Measurements from ENCODE around the gene FAM110D. TPM values are rescaled to one million over a fixed set of nuclear protein-coding genes. Genes with fewer than 3 reads are reported as not detected.

Gene FAM110D
- total RNA-seq, 1 experiment from 2014 or later = 0.16 TPM

- POLR2A ChIA-PET = no interaction called here
These were observed 31.6 kb downstream of the FAM110D start, which contains the start of gene CATSPER4 for GRCh38 chr1:26190373-26190987. TSS of gene CATSPER4 (plus strand) at chr1:26190602. CDS start at chr1:26190628, 26 bp downstream.

GRCh38 chr1:26191739-26192138 is 32.9 kb downstream of the FAM110D start:
- H3K4me1 ChIP-seq = no peaks in the 10 kb centered on the region
- Mint-ChIP-seq H3K9me3 (ENCODE audit: unreplicated experiment) (no peaks in the 10 kb centered on the region), H3K36me3 (ENCODE audit: insufficient read depth, unreplicated experiment) (no peaks in the 10 kb centered on the region), H3K4me1 (ENCODE audit: low read depth, unreplicated experiment) (peaks cover 14% of the 10 kb centered on the region), H3K27me3 (ENCODE audit: insufficient read depth, unreplicated experiment) (no peaks in the 10 kb centered on the region), H3K27ac (ENCODE audit: unreplicated experiment) (no peak overlapping the region), H3K4me3 (ENCODE audit: unreplicated experiment) (no peak overlapping the region)
- no peaks in the 10 kb centered on the region for H3K27me3 ChIP-seq (replicated peaks; ENCODE audit: control insufficient read depth, insufficient read depth, low read length)
- POLR2A ChIA-PET = no interaction called here
- no peaks in the 10 kb centered on the region; the same call in 1 of the 2 replicates for H3K36me3 ChIP-seq (ENCODE audit: control insufficient read depth, insufficient read depth, low read length)
- no peak for TF ChIP-seq CTCF (IDR thresholded peaks at IDR 0.05; ENCODE audit: insufficient read depth in 1 of 2, low read depth in 1 of 2, low read length in 1 of 2, severe bottlenecking in 1 of 2, unreplicated experiment in 1 of 2)
- DNase-seq = no peak
- intact Hi-C loops (cut with micrococcal nuclease; ENCODE audit: unreplicated experiment) = loop anchor here (5.0 kb wide), 1 partner anchor 41 kb away; the partner anchor contains the start of gene CEP85
- CTCF ChIA-PET = no interaction called here
- H3K9me3 ChIP-seq = no peaks in the 10 kb centered on the region
- H3K4me3 ChIP-seq (ENCODE audit: low read depth, low read length) = no peak overlapping the region
- no TSS peak for BruUV-seq (replicated peaks)

More at GRCh38 chr1:26190373-26190987, 31.6 kb downstream of the FAM110D start, which contains the start of gene CATSPER4:
- intact Hi-C loops (cut with micrococcal nuclease; ENCODE audit: unreplicated experiment) = loop anchor here (5.0 kb wide), 1 partner anchor 42 kb away; the partner anchor contains the start of gene CEP85
- H3K27me3 ChIP-seq (replicated peaks; ENCODE audit: control insufficient read depth, insufficient read depth, low read length) = no peaks in the 10 kb centered on the region
- Mint-ChIP-seq H3K27ac (ENCODE audit: unreplicated experiment) (no peak within 1 kb of the TSS), H3K4me3 (ENCODE audit: unreplicated experiment) (no peak within 1 kb of the TSS), H3K4me1 (ENCODE audit: low read depth, unreplicated experiment) (peaks cover 14% of the 10 kb centered on the region), H3K36me3 (ENCODE audit: insufficient read depth, unreplicated experiment) (peaks cover 2% of the 10 kb centered on the region), H3K27me3 (ENCODE audit: insufficient read depth, unreplicated experiment) (no peaks in the 10 kb centered on the region), H3K9me3 (ENCODE audit: unreplicated experiment) (no peaks in the 10 kb centered on the region)
- DNase-seq = peak; percentile 60 to 68
- CTCF ChIA-PET = interaction anchor here (0.6 to 2.9 kb wide), 9 partner anchors 13 to 168 kb away, joined by 3 to 36 read pairs (median 3); partner anchors contain the start of genes CEP85, CNKSR1 and ZNF593
- no peaks in the 10 kb centered on the region; the same call in 1 of the 2 replicates for H3K36me3 ChIP-seq (ENCODE audit: control insufficient read depth, insufficient read depth, low read length)
- BruUV-seq (replicated peaks) = no TSS peak
- no peak within 1 kb of the TSS for H3K4me3 ChIP-seq (ENCODE audit: low read depth, low read length)
- no peaks in the 10 kb centered on the region for H3K4me1 ChIP-seq
- H3K9me3 ChIP-seq = no peaks in the 10 kb centered on the region
- TF ChIP-seq CTCF (IDR thresholded peaks at IDR 0.05; ENCODE audit: insufficient read depth in 1 of 2, low read depth in 1 of 2, low read length in 1 of 2, severe bottlenecking in 1 of 2, unreplicated experiment in 1 of 2) = peak; percentile 26 to 43

- DNase-seq = no peak
- H3K4me1 Mint-ChIP-seq (ENCODE audit: low read depth, unreplicated experiment) = peaks cover under 1% of the 10 kb centered on the region
- ChIA-PET CTCF (no interaction called here), POLR2A (interaction anchor here (1.5 kb wide), 1 partner anchor 26 kb away, joined by 15 read pairs; the partner anchor contains the start of gene ZNF593)
- no peaks in the 10 kb centered on the region for H3K9me3 Mint-ChIP-seq (ENCODE audit: unreplicated experiment)
- intact Hi-C loops (cut with micrococcal nuclease; ENCODE audit: unreplicated experiment) = no loop called here
- no TSS peak for BruUV-seq (replicated peaks)
- Histone ChIP-seq H3K4me3 (ENCODE audit: low read depth, low read length) (no peak overlapping the region), H3K27me3 (replicated peaks; ENCODE audit: control insufficient read depth, insufficient read depth, low read length) (no peaks in the 10 kb centered on the region), H3K9me3 (no peaks in the 10 kb centered on the region), H3K36me3 (ENCODE audit: control insufficient read depth, insufficient read depth, low read length) (no peaks in the 10 kb centered on the region), H3K4me1 (no peaks in the 10 kb centered on the region)
- H3K27ac Mint-ChIP-seq (ENCODE audit: unreplicated experiment) = no peak overlapping the region
- no peak for TF ChIP-seq CTCF (IDR thresholded peaks at IDR 0.05; ENCODE audit: insufficient read depth in 1 of 2, low read depth in 1 of 2, low read length in 1 of 2, severe bottlenecking in 1 of 2, unreplicated experiment in 1 of 2)
- no peaks in the 10 kb centered on the region for H3K27me3 Mint-ChIP-seq (ENCODE audit: insufficient read depth, unreplicated experiment)
- H3K36me3 Mint-ChIP-seq (ENCODE audit: insufficient read depth, unreplicated experiment) = no peaks in the 10 kb centered on the region
- H3K4me3 Mint-ChIP-seq (ENCODE audit: unreplicated experiment) = no peak overlapping the region
These were observed 36.9 kb downstream of the FAM110D start for GRCh38 chr1:26195805-26196204.

Measured in Caco-2 (cell line).